ENCODE data around the gene SMTNL2. TPM values are rescaled to one million over a fixed set of nuclear protein-coding genes. Genes with fewer than 3 reads are reported as not detected.

SMTNL2 gene
- total RNA-seq, 3 donors from 2014 or later, result 0.16 to 1.8 (median 0.98) TPM

DNA sequence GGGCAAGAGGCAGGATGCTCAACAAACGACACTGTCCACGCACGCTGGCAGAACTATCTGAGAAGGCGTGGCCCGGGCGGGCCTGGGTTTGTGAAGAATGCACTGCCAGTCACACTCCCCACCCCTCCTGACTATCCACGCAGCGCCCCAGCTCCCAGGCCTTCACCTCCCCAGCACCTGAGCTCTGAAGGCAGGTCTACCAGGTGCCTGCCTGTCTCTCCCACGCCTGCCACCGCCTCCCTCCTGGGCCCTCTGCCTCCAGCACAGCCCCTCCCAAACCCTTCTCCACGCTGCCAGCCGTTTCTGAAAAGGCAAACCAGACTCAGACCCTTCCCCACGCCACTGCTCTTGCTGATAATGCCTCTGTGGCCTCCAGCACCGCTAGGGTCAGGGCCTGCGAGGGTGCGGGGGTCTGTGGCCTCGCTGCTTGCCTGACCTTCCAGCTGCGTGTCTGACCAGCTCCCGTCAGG is 40.7 kb upstream of the SMTNL2 start:
- H3K36me3 ChIP-seq, result peaks cover 8% of the 10 kb centered on the region
- TF ChIP-seq, protein P1, sequence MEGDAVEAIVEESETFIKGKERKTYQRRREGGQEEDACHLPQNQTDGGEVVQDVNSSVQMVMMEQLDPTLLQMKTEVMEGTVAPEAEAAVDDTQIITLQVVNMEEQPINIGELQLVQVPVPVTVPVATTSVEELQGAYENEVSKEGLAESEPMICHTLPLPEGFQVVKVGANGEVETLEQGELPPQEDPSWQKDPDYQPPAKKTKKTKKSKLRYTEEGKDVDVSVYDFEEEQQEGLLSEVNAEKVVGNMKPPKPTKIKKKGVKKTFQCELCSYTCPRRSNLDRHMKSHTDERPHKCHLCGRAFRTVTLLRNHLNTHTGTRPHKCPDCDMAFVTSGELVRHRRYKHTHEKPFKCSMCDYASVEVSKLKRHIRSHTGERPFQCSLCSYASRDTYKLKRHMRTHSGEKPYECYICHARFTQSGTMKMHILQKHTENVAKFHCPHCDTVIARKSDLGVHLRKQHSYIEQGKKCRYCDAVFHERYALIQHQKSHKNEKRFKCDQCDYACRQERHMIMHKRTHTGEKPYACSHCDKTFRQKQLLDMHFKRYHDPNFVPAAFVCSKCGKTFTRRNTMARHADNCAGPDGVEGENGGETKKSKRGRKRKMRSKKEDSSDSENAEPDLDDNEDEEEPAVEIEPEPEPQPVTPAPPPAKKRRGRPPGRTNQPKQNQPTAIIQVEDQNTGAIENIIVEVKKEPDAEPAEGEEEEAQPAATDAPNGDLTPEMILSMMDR (IDR thresholded peaks at IDR 0.05), result no peak
- TF ChIP-seq POLR2A (IDR thresholded peaks at IDR 0.05) (no peak), POLR2AphosphoS5 (IDR thresholded peaks at IDR 0.05) (no peak)

DNA sequence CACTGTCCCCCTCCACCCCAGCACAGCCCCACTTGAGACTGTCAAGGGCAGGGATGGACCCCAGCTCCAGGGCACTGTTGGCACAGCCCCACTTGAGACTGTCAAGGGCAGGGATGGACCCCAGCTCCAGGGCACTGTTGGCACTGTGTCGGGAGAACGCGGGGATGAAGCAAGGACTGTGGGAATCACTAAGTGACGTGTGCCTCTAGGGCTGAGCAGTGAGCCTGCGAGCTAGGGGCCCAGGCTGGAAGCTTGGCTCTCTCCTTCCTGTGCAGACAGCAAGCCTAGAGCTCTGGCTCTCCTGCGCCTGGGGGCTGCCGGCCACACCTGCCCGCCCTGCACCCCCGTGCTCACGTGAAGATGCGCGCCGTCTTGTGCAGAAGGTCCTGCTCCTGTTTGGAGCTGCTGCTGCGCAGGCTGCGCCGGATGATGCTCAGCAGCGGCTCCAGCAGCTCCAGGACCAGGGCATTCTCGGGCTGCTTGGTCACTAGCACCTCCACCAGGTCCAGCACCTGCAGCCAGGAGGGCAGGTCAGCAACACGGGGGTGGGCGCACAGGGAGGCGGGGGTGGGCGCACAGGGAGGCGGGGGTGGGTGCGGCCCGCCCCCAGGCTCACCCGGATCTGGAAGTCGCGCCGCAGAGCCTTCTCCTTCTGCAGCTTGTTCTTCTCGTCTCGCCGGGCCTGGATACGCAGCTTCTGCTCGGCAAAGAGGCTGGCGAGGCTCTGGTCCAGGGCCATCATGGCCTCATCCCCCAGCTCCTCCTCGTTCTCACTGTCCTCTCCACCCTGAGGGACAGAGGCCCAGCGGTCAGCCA is 40.0 kb upstream of the SMTNL2 start:
- H3K36me3 ChIP-seq, result peaks cover 8% of the 10 kb centered on the region
- TF ChIP-seq POLR2A (IDR thresholded peaks at IDR 0.05), result no peak
- TF ChIP-seq POLR2AphosphoS5 (IDR thresholded peaks at IDR 0.05), result no peak
- TF ChIP-seq, protein P1 (IDR thresholded peaks at IDR 0.05), result no peak
- H3K4me1 ChIP-seq, result peaks cover 0 to 3% of the 10 kb centered on the region in 2 donors
- no peaks in the 10 kb centered on the region for H3K27me3 ChIP-seq
- DNase-seq (ENCODE audit: low spot score in 2 of 2), result no peak
- H3K27ac ChIP-seq, result no peak overlapping the region
- intact Hi-C loops (cut with DNase I; ENCODE audit: low total_unique reads), result no loop called here
- H3K4me3 ChIP-seq, result no peak overlapping the region
- no peaks in the 10 kb centered on the region for H3K9me3 ChIP-seq

More for the DNA sequence above, 40.7 kb upstream of the SMTNL2 start:
- H3K27ac ChIP-seq, result no peak overlapping the region
- no peak overlapping the region for H3K4me3 ChIP-seq
- peaks cover 0 to 8% of the 10 kb centered on the region in 2 donors for H3K4me1 ChIP-seq
- H3K9me3 ChIP-seq, result no peaks in the 10 kb centered on the region
- H3K27me3 ChIP-seq, result no peaks in the 10 kb centered on the region
- intact Hi-C loops (cut with DNase I; ENCODE audit: low total_unique reads), result no loop called here
- no peak for DNase-seq (ENCODE audit: low spot score in 2 of 2)

DNA sequence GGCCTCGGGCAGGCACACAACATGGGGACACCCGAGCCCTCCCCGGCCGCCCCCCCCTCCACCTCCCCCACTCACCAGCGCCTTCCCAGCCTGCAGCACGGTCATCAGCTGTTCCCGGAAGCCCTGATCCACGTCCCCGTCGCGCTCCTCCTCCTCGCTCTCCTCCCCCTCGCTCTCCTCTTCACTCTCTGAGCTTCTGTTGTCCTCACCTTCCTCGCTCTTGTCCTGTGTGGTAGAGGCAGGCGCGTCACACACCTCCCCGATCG is 39.4 kb upstream of the SMTNL2 start:
- Histone ChIP-seq H3K9me3 (no peaks in the 10 kb centered on the region), H3K36me3 (peaks cover 8% of the 10 kb centered on the region), H3K27ac (no peak overlapping the region), H3K27me3 (no peaks in the 10 kb centered on the region), H3K4me1 (peaks cover under 1 to 3% of the 10 kb centered on the region in 2 donors), H3K4me3 (no peak overlapping the region)
- DNase-seq (ENCODE audit: low spot score in 2 of 2), result no peak
- intact Hi-C loops (cut with DNase I; ENCODE audit: low total_unique reads), result no loop called here
- TF ChIP-seq, protein P1 (IDR thresholded peaks at IDR 0.05), result no peak
- TF ChIP-seq POLR2AphosphoS5 (IDR thresholded peaks at IDR 0.05) (no peak), POLR2A (IDR thresholded peaks at IDR 0.05) (no peak)

DNA sequence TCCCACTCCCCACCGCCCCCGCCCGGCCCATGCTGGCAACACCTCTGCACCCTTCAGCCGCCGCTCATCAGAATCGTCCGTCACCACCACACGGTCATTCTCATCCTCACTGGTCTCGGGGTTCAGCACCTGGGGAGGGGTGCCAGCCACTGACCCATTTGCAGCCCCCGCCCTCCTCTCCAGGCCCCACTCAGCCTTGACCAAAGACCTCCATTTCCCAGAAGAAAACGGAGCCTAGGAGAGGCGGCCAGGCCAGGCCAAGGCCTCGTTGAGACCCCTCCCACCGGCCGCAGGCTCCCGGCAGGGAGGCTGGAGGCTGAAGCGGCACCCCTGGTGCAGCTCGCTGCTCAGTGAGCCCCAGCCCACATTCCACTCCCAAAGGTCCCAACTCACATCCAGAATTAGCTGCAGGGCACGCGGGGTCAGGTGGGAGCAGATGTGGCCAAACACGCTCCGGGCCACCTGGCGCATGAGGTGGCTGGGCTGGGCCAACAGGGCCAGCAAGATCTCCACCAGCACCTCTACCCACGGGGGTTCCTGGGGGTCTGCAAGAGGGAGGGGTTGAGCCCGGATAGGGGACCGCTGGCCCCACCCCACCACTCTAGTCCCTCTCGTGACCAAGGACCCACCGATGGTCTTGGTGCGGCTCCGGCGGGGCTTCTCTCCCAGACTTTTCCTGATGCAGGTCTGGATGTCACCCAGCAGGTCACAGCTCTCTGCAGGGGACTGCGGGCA is 38.9 kb upstream of the SMTNL2 start:
- Histone ChIP-seq H3K27ac (no peak overlapping the region), H3K4me3 (no peak overlapping the region), H3K36me3 (peaks cover 8% of the 10 kb centered on the region), H3K27me3 (no peaks in the 10 kb centered on the region), H3K9me3 (no peaks in the 10 kb centered on the region), H3K4me1 (peaks cover 3 to 6% of the 10 kb centered on the region in 2 donors)
- DNase-seq (ENCODE audit: low spot score in 2 of 2), result no peak
- intact Hi-C loops (cut with DNase I; ENCODE audit: low total_unique reads), result no loop called here
- TF ChIP-seq POLR2AphosphoS5 (IDR thresholded peaks at IDR 0.05), result no peak
- TF ChIP-seq POLR2A (IDR thresholded peaks at IDR 0.05), result no peak
- TF ChIP-seq, protein P1 (IDR thresholded peaks at IDR 0.05), result no peak
